ENCODE results near the gene OLFM3. TPM values are rescaled to one million over a fixed set of nuclear protein-coding genes. Genes with fewer than 3 reads are reported as not detected.
A peak's percentile ranks its signal among the peaks of the same experiment; 100 is the strongest.

The OLFM3 gene
- total RNA-seq, 1 experiment from 2014 or later = not detected

GRCh38 chr1:101992821-101993575 lies 3.7 kb downstream of the OLFM3 start:
- no TSS peak for BruUV-seq (replicated peaks)
- CTCF ChIA-PET = interaction anchor here (0.7 kb wide), 1 partner anchor 224 kb away, joined by 3 read pairs; no protein-coding TSS in a partner anchor
- DNase-seq = no peak
- intact Hi-C loops (cut with micrococcal nuclease; ENCODE audit: unreplicated experiment) = loop anchor here (1.0 to 10.0 kb wide), 4 partner anchors 168 to 982 kb away; no protein-coding TSS in a partner anchor
- Mint-ChIP-seq H3K9me3 (ENCODE audit: low read depth, unreplicated experiment) (no peaks in the 10 kb centered on the region), H3K4me1 (ENCODE audit: low read depth, unreplicated experiment) (no peaks in the 10 kb centered on the region), H3K36me3 (ENCODE audit: insufficient read depth, unreplicated experiment) (no peaks in the 10 kb centered on the region), H3K27ac (ENCODE audit: unreplicated experiment) (no peak overlapping the region), H3K4me3 (ENCODE audit: low read depth, unreplicated experiment) (no peak overlapping the region), H3K27me3 (ENCODE audit: unreplicated experiment) (no peaks in the 10 kb centered on the region)
- TF ChIP-seq, protein P1, sequence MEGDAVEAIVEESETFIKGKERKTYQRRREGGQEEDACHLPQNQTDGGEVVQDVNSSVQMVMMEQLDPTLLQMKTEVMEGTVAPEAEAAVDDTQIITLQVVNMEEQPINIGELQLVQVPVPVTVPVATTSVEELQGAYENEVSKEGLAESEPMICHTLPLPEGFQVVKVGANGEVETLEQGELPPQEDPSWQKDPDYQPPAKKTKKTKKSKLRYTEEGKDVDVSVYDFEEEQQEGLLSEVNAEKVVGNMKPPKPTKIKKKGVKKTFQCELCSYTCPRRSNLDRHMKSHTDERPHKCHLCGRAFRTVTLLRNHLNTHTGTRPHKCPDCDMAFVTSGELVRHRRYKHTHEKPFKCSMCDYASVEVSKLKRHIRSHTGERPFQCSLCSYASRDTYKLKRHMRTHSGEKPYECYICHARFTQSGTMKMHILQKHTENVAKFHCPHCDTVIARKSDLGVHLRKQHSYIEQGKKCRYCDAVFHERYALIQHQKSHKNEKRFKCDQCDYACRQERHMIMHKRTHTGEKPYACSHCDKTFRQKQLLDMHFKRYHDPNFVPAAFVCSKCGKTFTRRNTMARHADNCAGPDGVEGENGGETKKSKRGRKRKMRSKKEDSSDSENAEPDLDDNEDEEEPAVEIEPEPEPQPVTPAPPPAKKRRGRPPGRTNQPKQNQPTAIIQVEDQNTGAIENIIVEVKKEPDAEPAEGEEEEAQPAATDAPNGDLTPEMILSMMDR (IDR thresholded peaks at IDR 0.05; ENCODE audit: unreplicated experiment) = no peak

- Mint-ChIP-seq H3K27me3 (ENCODE audit: unreplicated experiment) (no peaks in the 10 kb centered on the region), H3K9me3 (ENCODE audit: low read depth, unreplicated experiment) (peaks cover 3% of the 10 kb centered on the region), H3K4me3 (ENCODE audit: low read depth, unreplicated experiment) (peak overlapping the region; percentile 43), H3K36me3 (ENCODE audit: insufficient read depth, unreplicated experiment) (no peaks in the 10 kb centered on the region), H3K27ac (ENCODE audit: unreplicated experiment) (no peak overlapping the region), H3K4me1 (ENCODE audit: low read depth, unreplicated experiment) (no peaks in the 10 kb centered on the region)
- CTCF ChIA-PET = no interaction called here
- TF ChIP-seq, protein P1 (IDR thresholded peaks at IDR 0.05; ENCODE audit: unreplicated experiment) = no peak
- BruUV-seq (replicated peaks) = no TSS peak
- DNase-seq = no peak
- intact Hi-C loops (cut with micrococcal nuclease; ENCODE audit: unreplicated experiment) = no loop called here
Observed at GRCh38 chr1:101980974-101981373, 15.8 kb downstream of the OLFM3 start.

DNA sequence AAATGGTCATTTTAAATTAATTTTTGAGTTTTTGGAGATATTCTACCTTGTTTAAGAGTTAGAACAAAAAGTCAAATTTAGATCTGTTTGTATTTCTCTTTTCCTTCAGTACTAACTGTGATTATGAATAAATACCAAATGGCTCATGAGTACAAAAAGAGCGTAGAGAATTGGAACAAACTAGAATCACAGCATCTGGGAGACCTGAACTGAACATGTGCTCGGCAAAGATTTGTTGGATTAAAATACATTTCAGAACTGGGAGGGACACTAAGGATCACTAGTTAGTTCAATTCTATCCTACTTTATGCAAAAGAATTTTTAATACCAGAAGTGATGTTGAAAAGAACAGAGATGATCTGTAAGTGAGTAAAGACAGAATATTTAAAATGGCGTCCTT lies 19.5 kb downstream of the OLFM3 start:
- Mint-ChIP-seq H3K4me1 (ENCODE audit: low read depth, unreplicated experiment) (no peaks in the 10 kb centered on the region), H3K9me3 (ENCODE audit: low read depth, unreplicated experiment) (peaks cover 3% of the 10 kb centered on the region), H3K36me3 (ENCODE audit: insufficient read depth, unreplicated experiment) (no peaks in the 10 kb centered on the region), H3K27ac (ENCODE audit: unreplicated experiment) (no peak overlapping the region), H3K4me3 (ENCODE audit: low read depth, unreplicated experiment) (no peak overlapping the region), H3K27me3 (ENCODE audit: unreplicated experiment) (no peaks in the 10 kb centered on the region)
- DNase-seq = no peak
- TF ChIP-seq, protein P1 (IDR thresholded peaks at IDR 0.05; ENCODE audit: unreplicated experiment) = no peak
- CTCF ChIA-PET = no interaction called here
- intact Hi-C loops (cut with micrococcal nuclease; ENCODE audit: unreplicated experiment) = no loop called here
- no TSS peak for BruUV-seq (replicated peaks)

DNA sequence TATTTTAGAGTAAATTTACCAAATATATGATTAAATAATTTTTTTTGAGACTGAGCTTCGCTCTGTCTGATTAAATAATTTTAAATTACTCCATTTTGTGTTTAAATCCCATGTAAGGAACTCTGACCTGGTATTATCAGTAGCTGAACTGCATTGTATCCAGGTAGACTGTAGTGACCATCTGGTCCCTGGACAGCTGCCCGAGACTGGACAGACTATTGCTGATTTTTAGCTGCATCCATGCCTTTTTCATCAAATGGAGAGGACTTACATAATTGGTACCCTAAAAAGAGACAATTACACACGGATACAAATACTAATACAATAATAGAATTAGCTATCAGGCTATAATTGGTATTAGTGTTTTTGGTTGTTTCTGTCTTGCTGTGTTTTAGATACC lies 20.6 kb downstream of the OLFM3 start:
- no peak overlapping the region for H3K4me3 Mint-ChIP-seq (ENCODE audit: low read depth, unreplicated experiment)
- no peaks in the 10 kb centered on the region for H3K36me3 Mint-ChIP-seq (ENCODE audit: insufficient read depth, unreplicated experiment)
- no peak overlapping the region for H3K27ac Mint-ChIP-seq (ENCODE audit: unreplicated experiment)
- no peaks in the 10 kb centered on the region for H3K4me1 Mint-ChIP-seq (ENCODE audit: low read depth, unreplicated experiment)
- DNase-seq = no peak
- intact Hi-C loops (cut with micrococcal nuclease; ENCODE audit: unreplicated experiment) = no loop called here
- H3K27me3 Mint-ChIP-seq (ENCODE audit: unreplicated experiment) = no peaks in the 10 kb centered on the region
- CTCF ChIA-PET = no interaction called here
- BruUV-seq (replicated peaks) = no TSS peak
- peaks cover 2% of the 10 kb centered on the region for H3K9me3 Mint-ChIP-seq (ENCODE audit: low read depth, unreplicated experiment)
- TF ChIP-seq, protein P1 (IDR thresholded peaks at IDR 0.05; ENCODE audit: unreplicated experiment) = no peak
